ENCODE measurements around the gene RAB8A.
"Not testable (repeated sequence)": the region's sequence is repeated elsewhere in the genome, so short reads cannot be mapped to it uniquely, and the experiment has no call there.

The RAB8A gene

GRCh38 chr19:16078759-16079707 lies 32.7 kb upstream of the RAB8A start:
- DNase-seq: no peak

GRCh38 chr19:16084067-16084685 lies 27.5 kb upstream of the RAB8A start:
- DNase-seq: no peak

GRCh38 chr19:16085115-16085514 lies 26.6 kb upstream of the RAB8A start:
- DNase-seq: no peak

GRCh38 chr19:16087404-16087803 lies 24.3 kb upstream of the RAB8A start:
- not testable (repeated sequence) for DNase-seq

- DNase-seq: no peak
Measured at GRCh38 chr19:16087940-16088339, 23.7 kb upstream of the RAB8A start.

GRCh38 chr19:16088351-16089009 lies 23.2 kb upstream of the RAB8A start:
- no peak for DNase-seq

GRCh38 chr19:16089010-16089846 lies 22.5 kb upstream of the RAB8A start:
- DNase-seq: no peak

- DNase-seq: no peak
Measured at GRCh38 chr19:16091546-16092475, 19.9 kb upstream of the RAB8A start.

- no peak for DNase-seq
Measured at GRCh38 chr19:16094360-16095070, 17.2 kb upstream of the RAB8A start.

- no peak for DNase-seq
Measured at GRCh38 chr19:16095071-16095571, 16.6 kb upstream of the RAB8A start.

GRCh38 chr19:16096280-16096855 lies 15.3 kb upstream of the RAB8A start:
- DNase-seq: no peak

- DNase-seq: no peak
Measured at GRCh38 chr19:16098416-16098768, 13.3 kb upstream of the RAB8A start.

GRCh38 chr19:16098821-16099220 lies 12.9 kb upstream of the RAB8A start:
- no peak for DNase-seq

- DNase-seq: not testable (repeated sequence)
Measured at GRCh38 chr19:16099314-16099965, 12.2 kb upstream of the RAB8A start.

- DNase-seq: no peak
Measured at GRCh38 chr19:16100524-16100923, 11.2 kb upstream of the RAB8A start.

GRCh38 chr19:16104722-16105121 lies 7.0 kb upstream of the RAB8A start:
- DNase-seq: no peak

GRCh38 chr19:16106121-16106520 lies 5.6 kb upstream of the RAB8A start:
- no peak for DNase-seq

- DNase-seq: no peak
Measured at GRCh38 chr19:16111909-16112752, 442 bp downstream of the RAB8A start.

GRCh38 chr19:16112778-16113177 lies 1.1 kb downstream of the RAB8A start:
- DNase-seq: no peak

Measured in NCI-H1930 (cell line).